Measurements from ENCODE around the gene LAT.

- TF ChIP-seq POLR2A (IDR thresholded peaks at IDR 0.05; ENCODE audit: low read length): no peak
- TF ChIP-seq GATA1 (IDR thresholded peaks at IDR 0.05; ENCODE audit: low read depth, low read length): no peak
These were observed 28.2 kb downstream of the LAT start for GRCh38 chr16:29012913-29013553.
